WERI-Rb-1 (cell line): ENCODE measurements around the gene GALNT1.

ENCODE experiments used
- DNase-seq: peaks from one replicate; pipeline ENCODE4 v3.0.0-alpha.2; 2020
- H3K27ac ChIP-seq: fragments of 250-450 bp; sonication (Bioruptor Pico); 2 replicates; pipeline ENCODE4 v1.5.1; 2020; ENCODE audit warnings: mild to moderate bottlenecking, moderate library complexity
- H3K27me3 ChIP-seq: fragments of 250-450 bp; sonication (Bioruptor Pico); 2 replicates; pipeline ENCODE4 v1.5.1; 2021; ENCODE audit warnings: mild to moderate bottlenecking, low read depth, moderate library complexity; ENCODE audit not compliant: insufficient read depth, severe bottlenecking
- H3K36me3 ChIP-seq: fragments of 250-450 bp; sonication (Bioruptor Pico); 2 replicates; pipeline ENCODE4 v1.5.1; 2020; ENCODE audit warnings: mild to moderate bottlenecking, moderate library complexity
- H3K4me3 ChIP-seq: 2 replicates; pipeline ENCODE4 v1.5.1; 2011; ENCODE audit warnings: low read depth, mild to moderate bottlenecking, control low read depth, low read length
- H3K9me3 ChIP-seq: fragments of 250-450 bp; sonication (Bioruptor Pico); 2 replicates; pipeline ENCODE4 v1.5.1; 2021; ENCODE audit warnings: mild to moderate bottlenecking, moderate library complexity; ENCODE audit not compliant: severe bottlenecking
- TF ChIP-seq, protein P1 (sequence below): IDR thresholded peaks from 2 replicates; pipeline ENCODE4 v1.5.1; 2011; ENCODE audit warnings: low read depth, mild to moderate bottlenecking, control low read depth, inconsistent platforms, low read length

Gene GALNT1

GRCh38 chr18:35743916-35744315, 162.4 kb downstream of the GALNT1 start:
- no peak for DNase-seq

DNA sequence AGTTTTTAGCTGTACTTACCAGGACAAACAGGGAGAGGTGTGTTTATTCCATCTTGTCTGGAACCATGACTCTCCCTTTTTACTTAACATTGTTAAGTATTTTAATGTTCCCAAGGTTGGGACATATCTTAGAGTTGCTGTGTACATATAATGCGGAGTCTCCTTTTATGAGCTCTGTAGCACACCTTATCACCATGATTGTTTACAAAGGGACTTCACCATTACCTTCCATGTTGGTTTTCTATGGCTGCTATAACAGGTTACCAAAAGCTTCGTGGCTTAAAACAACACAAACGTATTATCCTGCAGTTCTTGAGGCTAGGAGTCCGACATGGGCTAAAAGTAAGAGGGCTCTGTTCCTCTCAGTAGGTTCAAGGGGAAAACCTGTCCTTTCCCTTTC, 164.3 kb downstream of the GALNT1 start:
- Histone ChIP-seq H3K4me3 (no peak overlapping the region), H3K27ac (no peak overlapping the region), H3K27me3 (peaks cover 18% of the 10 kb centered on the region), H3K9me3 (no peaks in the 10 kb centered on the region), H3K36me3 (no peaks in the 10 kb centered on the region)
- TF ChIP-seq, protein P1, sequence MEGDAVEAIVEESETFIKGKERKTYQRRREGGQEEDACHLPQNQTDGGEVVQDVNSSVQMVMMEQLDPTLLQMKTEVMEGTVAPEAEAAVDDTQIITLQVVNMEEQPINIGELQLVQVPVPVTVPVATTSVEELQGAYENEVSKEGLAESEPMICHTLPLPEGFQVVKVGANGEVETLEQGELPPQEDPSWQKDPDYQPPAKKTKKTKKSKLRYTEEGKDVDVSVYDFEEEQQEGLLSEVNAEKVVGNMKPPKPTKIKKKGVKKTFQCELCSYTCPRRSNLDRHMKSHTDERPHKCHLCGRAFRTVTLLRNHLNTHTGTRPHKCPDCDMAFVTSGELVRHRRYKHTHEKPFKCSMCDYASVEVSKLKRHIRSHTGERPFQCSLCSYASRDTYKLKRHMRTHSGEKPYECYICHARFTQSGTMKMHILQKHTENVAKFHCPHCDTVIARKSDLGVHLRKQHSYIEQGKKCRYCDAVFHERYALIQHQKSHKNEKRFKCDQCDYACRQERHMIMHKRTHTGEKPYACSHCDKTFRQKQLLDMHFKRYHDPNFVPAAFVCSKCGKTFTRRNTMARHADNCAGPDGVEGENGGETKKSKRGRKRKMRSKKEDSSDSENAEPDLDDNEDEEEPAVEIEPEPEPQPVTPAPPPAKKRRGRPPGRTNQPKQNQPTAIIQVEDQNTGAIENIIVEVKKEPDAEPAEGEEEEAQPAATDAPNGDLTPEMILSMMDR = no peak
- DNase-seq = no peak

More at GRCh38 chr18:35743916-35744315, 162.4 kb downstream of the GALNT1 start:
- Histone ChIP-seq H3K9me3 (no peaks in the 10 kb centered on the region), H3K36me3 (no peaks in the 10 kb centered on the region), H3K27ac (no peak overlapping the region), H3K4me3 (no peak overlapping the region), H3K27me3 (peaks cover 4% of the 10 kb centered on the region)
- TF ChIP-seq, protein P1 = no peak

DNA sequence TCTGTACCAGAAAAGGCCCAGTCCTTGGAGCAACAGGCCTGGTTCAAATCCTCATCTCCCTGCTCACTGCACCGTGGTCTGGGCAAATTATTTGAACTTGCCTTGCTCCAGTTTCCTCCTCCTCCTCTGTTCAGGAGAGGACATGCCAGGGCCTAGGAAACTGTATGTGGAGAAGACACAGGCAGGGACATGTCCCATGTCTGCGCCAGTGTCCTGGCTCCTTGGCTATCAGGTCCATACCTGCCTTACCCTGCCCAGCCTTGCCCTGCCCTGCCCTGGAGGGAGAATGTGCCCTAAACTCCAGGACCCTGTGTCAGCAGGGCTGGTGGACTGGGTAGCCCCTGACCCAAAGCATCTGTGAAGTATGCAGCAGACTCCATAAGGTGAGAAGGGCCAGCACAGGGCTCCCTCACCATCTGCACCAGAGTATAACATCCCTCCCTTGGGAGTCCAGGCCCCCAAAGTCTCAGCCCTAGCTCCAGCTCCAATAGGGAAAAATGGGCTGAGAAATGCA, 165.3 kb downstream of the GALNT1 start:
- no peak for DNase-seq
- H3K4me3 ChIP-seq = no peak overlapping the region
- peaks cover 22% of the 10 kb centered on the region for H3K27me3 ChIP-seq
- TF ChIP-seq, protein P1 = no peak
- no peaks in the 10 kb centered on the region for H3K9me3 ChIP-seq
- no peak overlapping the region for H3K27ac ChIP-seq
- H3K36me3 ChIP-seq = no peaks in the 10 kb centered on the region

DNA sequence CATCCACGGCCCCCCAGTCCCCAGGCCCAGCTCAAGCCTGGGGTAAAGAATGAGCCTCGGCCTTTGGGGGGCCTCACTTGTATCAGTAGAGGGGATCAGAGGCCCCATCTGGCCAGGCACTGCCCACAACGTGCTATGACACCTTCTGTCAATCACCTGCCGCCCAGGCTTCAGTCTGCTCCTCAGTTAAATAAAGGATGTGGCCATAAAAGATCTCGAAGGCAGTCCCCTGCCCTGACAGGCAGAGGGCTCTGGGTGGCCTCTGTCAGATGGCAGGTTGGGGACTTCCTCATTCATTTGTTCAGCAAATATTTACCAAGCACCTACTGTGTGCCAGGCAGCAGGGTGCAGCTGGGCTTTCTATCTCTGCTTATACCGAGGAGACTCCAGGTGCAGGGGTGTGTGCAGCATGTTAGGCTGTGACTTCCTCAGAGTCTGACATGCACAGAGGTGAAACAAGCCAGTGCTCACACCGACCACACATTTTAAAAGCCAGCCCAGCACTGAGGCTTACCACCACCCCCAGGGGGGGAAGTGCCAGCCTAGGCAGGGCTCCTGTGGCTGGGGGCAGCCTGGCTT, 166.4 kb downstream of the GALNT1 start:
- H3K4me3 ChIP-seq = no peak overlapping the region
- H3K36me3 ChIP-seq = no peaks in the 10 kb centered on the region
- H3K9me3 ChIP-seq = no peaks in the 10 kb centered on the region
- TF ChIP-seq, protein P1 = no peak
- no peak overlapping the region for H3K27ac ChIP-seq
- DNase-seq = no peak
- H3K27me3 ChIP-seq = peaks cover 28% of the 10 kb centered on the region

DNA sequence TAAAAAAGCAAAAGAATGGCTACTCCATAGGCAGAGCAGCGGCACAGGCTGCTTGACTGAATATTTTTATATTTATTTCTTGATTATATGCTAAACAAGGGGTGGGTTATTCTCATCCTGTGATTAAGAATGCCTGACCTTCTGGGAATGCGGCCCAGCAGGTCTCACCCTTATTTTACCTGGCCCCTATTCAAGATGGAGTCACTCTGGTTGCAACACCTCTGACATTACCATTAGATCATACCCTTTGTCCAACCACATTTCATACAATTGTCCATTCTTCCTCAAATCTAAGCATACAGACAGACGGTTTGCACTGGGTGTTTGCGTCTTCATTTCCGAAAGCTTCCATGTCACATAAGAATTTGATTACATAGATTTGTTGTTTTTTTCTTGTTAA, 168.2 kb downstream of the GALNT1 start:
- H3K4me3 ChIP-seq = no peak overlapping the region
- peaks cover 37% of the 10 kb centered on the region for H3K27me3 ChIP-seq
- H3K27ac ChIP-seq = no peak overlapping the region
- H3K36me3 ChIP-seq = no peaks in the 10 kb centered on the region
- H3K9me3 ChIP-seq = no peaks in the 10 kb centered on the region
- DNase-seq = no peak
- TF ChIP-seq, protein P1 = no peak

DNA sequence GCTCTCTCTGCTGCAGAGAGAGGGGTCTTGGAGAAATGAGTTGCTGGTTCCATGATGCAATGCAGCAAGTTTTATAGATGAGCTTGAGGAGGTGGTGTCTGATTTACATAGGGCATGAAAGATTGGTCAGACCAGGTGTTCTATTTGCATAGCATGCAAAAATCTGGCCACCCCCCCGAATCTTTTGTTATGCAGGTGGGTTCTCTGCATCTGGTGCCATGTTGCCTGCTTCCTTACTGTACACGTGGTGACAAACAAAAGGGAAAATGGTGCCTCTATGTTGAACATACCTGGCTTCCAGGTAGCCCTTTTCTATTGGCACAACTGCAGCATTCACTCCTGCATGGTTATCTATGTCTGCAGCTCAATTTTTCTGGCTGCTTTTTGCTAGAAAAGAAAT, 169.4 kb downstream of the GALNT1 start:
- no peak for DNase-seq

More for the DNA sequence above, 169.4 kb downstream of the GALNT1 start:
- TF ChIP-seq, protein P1 = no peak
- H3K36me3 ChIP-seq = no peaks in the 10 kb centered on the region
- H3K4me3 ChIP-seq = no peak overlapping the region
- peaks cover 48% of the 10 kb centered on the region for H3K27me3 ChIP-seq
- no peaks in the 10 kb centered on the region for H3K9me3 ChIP-seq
- H3K27ac ChIP-seq = no peak overlapping the region
